GM21367 (cell line): ENCODE measurements around the gene MADD.
A peak's percentile ranks its signal among the peaks of the same experiment; 100 is the strongest.

Experiments
- ATAC-seq: cut with Tn5 transposase; IDR thresholded peaks from one replicate; pipeline ENCODE4 v1.9.1; 2021; ENCODE audit not compliant: unreplicated experiment

The MADD gene

DNA sequence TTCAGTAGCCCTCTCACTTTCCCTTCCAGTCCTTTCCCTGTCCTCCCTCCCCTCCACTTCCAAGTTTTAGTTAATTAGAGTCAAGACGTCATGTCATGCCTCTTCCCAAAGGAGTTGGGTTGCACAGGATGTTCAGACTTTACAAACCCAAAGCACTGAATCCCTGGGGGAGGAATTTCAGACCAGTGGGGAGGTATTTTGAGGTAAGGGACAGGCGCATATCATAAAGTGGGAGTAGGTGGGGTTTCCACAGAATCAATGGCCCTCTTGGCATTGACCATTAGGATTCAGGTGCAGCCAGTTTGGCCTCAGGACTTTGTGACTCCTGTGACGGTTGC, 20.6 kb upstream of the MADD start:
- ATAC-seq, result no peak

DNA sequence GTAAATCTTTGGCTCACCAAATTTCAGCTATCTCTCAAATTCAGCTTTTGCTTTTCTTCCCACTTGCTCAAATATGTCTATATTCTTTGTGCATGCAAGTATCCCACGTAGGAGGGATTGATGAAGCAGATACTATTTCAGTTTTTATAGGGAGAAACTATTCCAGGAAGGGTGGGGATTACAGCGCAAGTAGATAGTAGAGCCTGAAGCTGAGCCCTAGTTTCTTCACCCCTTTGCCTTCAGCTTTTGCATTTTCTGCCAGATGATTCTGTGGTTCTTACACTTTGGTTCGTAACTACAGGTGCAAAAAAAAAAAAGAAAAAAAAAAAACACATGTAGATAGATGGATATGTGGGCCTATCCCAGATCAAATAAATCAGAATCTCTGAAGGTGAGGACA, 18.2 kb upstream of the MADD start:
- ATAC-seq, result no peak

DNA sequence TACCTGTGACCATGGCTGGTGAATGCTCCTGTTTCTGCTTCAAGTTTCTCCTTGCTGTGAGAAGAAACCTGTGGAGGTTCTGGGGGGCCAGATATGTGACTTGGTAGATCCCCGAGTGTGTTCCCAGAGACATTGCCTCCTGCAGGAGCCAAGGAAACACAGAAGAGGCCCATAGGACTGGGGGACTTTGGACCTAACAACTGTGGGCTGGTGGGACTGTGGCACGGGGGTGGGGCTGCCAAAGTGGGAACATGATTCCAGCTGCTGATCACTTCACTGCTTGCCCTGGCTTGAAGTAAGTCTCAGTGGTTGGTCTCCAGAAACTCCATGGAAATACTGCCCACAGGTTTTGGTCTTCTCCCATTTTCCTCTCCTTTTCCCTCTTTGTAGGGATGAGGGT, 16.3 kb upstream of the MADD start:
- no peak for ATAC-seq

DNA sequence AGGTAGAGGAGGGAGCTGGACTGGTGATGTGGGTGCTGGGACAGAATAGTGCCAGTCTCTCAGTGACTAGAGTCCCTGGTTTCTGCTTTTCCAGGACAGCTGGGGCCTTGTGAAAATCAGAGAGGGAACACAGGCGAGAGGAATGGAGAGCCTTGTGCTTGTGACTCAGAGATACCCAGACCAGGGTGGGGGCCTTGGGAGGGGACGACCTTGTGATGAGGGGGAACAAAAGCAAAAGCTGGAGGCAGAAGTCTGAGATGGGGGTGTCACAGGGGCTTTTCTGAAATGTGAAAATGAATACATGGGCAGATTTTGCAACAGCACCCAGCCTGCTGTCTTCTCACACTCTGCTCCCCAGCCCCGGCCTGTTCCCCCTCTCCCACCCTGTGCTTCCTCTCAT, 15.5 kb upstream of the MADD start:
- no peak for ATAC-seq

DNA sequence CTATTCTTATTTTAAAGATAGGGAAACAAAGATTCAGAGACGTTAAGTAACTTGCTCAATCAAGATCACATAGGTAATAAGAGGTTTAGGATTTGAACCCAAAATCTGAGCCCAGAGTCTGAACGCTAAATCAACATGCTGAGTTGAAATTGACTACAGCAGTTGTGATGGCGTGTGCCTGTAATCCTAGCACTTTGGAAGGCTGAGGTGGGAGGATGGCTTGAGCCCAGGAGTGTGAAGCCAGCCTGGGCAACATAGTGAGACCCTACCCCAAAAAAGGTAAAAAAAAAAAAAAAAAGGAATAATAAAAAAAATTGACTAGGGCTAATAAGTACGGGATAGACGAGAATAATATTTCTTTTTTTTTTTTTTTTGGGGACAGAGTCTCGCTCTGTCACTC, 13.6 kb upstream of the MADD start:
- ATAC-seq, result no peak

DNA sequence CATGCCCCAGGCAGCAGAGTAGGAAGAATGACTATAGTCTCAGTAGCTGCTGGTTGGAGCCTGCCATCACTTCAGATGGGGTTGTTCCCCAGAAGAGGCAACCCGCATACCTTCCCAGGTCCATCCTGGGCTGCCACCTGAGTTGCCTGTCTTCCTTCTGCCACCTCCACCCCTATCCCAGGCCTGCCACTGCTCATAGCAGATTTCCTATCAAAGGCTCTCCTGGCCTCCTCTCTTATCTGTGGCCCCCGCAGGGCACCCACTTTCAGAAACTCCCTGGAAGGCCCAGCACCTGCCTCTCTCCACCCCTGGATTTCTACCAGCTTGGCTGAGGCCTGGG, 12.8 kb upstream of the MADD start:
- no peak for ATAC-seq

DNA sequence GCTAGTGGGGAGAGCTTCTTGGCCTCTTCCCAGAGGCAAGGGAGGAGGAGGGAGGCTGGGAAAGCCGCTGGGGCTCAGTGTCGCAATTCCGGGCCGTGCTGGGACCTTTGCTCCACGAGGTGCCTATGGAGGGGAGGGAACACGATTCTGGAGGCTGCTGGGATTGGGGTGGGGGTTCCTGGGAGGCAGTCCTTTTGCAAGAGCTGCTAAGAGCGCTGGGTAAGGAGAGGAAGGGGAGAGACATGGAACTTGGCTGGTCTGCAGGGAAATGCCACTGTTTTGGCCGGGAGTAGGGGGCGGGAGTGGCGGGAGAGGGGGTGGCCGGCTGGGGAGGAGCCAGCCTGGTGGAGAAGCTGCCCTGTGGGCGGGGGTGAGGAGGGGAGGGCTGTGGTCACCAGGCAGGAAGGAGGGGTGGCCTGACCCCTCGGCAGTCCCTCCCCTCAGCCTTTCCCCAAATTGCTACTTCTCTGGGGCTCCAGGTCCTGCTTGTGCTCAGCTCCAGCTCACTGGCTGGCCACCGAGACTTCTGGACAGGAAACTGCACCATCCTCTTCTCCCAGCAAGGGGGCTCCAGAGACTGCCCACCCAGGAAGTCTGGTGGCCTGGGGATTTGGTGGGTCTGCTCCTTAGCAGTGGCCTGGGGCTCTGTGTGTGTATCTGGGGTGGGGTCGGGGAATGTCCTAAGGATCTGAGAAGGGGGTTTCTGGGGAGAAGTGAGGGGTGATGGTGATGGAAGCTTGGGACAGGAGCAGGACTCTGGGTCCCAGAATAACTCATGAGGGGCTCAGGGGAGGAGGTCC, 12.2 kb upstream of the MADD start, which contains the start of gene NR1H3:
TSS of gene NR1H3 (plus strand) at position 480 of the 800 bp plus-strand sequence. CDS start 1,221 bp downstream, outside the sequence.
- ATAC-seq, result no peak

DNA sequence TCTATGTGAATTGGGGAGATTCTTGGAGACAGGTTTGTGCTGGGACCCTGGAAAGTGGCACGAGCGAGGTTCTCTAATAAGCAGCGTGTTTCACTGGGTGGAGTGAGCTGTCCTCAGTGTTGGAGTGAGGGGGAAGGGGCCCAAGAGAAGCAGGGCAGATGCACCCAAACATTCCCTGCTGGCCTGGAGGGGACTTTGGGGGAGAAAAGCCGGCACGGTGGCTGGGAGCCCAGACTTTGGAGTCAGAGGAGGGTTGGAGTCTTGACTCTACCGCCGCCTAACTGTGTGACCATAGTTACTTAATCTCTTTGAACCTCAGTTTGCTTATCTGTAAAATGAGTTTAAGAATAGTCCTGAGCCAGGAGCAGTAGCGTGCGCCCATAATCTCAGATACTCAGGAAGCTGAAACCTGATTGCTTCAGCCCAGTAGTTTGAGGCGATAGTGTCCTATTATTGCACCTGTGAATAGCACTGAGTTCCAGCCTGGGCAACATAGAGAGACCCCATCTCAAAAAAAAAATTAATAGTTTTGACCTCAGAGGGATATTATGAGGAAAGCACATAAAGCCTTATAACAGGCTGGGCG, 11.5 kb upstream of the MADD start:
- no peak for ATAC-seq

DNA sequence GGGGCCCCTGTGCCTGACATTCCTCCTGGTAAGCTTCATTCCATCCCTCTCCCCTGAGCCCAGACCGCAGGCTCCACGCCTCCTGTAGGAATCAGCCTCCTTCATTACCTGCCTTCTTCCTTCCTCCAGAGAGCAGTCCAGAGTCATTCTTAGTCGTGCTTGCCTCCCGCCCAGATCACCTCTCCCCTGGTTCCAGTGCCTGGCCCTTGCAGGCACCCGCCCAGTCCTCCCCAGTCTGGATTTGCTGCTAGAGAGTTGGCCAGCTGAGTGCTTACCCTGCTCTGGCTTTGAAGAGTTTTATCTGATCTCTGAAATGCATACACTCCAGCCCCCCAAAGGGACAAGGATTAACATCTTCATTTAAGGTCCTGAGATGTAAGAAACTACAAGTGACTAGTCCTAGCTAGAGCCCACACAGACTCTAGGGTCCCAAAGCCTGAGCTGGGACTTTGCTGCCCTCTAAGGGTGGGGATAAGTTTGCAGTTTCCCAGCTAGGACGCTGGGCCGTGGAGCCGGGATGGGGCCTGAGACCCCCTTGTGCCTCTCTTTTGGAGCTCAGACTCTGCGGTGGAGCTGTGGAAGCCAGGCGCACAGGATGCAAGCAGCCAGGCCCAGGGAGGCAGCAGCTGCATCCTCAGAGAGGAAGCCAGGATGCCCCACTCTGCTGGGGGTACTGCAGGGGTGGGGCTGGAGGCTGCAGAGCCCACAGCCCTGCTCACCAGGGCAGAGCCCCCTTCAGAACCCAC, 10.5 kb upstream of the MADD start:
- ATAC-seq, result peak; percentile 65

DNA sequence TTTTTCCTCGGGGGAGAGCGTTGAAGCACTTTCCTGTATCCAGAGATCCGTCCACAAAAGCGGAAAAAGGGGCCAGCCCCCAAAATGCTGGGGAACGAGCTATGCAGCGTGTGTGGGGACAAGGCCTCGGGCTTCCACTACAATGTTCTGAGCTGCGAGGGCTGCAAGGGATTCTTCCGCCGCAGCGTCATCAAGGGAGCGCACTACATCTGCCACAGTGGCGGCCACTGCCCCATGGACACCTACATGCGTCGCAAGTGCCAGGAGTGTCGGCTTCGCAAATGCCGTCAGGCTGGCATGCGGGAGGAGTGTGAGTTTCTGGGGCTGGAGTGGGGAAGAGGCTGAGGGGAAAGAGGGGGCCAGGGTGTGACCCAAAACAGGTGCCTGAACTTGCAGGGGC, 9.6 kb upstream of the MADD start:
- ATAC-seq, result no peak

DNA sequence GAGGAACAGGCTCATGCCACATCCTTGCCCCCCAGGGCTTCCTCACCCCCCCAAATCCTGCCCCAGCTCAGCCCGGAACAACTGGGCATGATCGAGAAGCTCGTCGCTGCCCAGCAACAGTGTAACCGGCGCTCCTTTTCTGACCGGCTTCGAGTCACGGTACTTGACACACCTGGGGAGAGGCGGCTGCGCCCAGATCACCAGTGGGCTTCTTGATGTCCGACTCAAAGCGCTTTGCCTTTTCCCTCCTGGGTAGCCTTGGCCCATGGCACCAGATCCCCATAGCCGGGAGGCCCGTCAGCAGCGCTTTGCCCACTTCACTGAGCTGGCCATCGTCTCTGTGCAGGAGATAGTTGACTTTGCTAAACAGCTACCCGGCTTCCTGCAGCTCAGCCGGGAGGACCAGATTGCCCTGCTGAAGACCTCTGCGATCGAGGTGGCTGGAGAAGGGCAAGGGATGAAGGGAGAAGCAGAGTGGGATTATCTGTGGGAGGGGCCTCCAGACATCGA, 8.6 kb upstream of the MADD start:
- ATAC-seq, result no peak

DNA sequence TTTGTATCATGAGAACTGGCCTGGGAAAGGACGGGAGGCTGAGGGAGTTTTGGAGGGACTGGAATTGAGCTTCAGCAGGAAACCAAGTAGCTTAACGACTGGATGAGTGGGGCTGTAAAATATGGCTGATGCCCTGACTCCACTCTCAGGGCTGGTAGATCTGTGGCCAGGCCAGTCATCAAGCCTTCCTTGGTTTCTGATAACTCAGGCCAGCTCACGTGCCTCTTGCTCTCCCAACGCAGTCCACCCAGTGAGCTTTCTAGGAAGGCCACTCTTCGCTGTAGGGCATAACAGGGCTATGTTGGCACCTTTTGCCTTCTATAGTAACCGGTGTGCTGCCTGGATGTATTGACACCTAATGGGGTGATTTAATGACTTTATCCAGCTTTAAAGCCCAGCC, 5.8 kb upstream of the MADD start:
- no peak for ATAC-seq

DNA sequence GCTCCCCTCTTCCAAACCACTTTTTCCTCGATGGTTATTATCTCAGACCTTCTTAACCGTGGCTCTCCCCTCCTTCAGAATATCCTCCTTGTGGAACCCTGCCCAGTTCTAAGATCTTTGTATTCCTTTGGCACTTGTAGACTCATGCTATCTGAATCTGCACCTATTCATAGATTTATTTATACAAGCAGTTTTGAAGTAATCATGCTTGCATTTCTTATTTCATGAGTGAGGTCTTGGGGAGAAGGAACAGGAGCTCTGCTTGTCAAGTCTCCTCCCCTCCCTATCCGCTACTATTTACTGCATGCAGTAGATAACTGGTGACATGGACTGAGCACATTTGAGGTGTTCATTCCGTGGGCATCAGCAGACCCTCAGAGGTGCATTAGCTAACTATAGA, 5.4 kb upstream of the MADD start:
- no peak for ATAC-seq

DNA sequence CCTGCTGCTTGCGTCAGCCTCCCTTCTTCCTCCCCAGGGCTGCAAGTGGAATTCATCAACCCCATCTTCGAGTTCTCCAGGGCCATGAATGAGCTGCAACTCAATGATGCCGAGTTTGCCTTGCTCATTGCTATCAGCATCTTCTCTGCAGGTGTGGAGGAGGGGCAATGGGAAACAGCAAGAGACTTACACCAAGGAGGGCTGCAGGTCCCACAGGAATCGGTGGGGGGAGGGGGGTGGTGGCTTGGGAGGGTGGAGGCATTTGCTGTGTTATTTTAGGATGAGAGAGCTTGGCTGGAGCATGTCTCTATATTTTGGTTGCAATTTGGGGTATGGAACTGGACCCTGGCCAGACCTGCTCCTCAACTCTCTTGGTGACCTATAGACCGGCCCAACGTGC, 2.1 kb upstream of the MADD start:
- no peak for ATAC-seq

DNA sequence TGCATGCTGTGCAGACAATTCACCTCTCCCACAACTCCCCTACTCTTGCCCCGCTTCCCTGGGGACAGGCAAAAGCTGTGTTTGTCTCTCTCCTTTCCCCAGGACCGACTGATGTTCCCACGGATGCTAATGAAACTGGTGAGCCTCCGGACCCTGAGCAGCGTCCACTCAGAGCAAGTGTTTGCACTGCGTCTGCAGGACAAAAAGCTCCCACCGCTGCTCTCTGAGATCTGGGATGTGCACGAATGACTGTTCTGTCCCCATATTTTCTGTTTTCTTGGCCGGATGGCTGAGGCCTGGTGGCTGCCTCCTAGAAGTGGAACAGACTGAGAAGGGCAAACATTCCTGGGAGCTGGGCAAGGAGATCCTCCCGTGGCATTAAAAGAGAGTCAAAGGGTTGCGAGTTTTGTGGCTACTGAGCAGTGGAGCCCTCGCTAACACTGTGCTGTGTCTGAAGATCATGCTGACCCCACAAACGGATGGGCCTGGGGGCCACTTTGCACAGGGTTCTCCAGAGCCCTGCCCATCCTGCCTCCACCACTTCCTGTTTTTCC, 1.4 kb upstream of the MADD start:
- ATAC-seq, result no peak

DNA sequence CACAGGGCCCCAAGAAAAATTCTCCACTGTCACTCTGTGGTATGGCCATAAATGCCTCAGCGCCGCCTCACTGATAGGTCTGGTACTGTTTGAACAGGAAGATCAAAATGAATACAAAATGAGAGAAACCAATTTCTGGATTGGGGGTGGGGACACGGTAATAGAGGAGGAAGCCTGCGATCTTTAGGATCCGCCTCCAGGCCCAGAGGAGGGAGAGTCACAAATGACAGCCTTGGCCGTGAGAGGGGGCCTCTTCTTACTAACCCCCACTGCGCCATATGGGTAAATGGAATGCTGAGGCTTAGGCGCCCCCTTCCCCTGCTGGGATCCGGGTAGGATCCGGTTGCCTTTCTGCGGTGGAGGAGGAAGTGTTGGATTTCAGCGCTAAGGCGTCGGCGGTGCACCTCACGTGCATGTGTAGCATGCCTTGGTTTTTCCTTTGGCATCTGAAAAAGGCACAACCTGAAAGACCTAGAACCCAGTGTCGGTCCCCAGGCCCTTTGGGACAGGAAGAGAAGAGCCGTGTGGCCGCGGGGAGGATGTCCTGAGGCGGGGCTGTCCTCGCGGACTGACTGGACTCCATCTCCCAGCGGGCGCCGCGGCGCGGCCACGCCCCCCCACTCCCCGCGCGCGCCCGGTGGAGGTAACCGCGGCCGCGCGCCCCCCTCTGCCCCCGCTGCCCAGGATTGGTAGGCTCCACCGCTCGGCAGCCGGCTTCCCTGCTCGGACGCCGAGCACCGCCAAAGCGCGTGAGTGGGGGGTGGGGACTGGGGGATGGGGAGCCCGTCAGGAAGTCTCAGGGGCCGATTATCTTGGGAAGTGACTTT, 718 bp upstream of the MADD start:
- peak; percentile 28 for ATAC-seq

DNA sequence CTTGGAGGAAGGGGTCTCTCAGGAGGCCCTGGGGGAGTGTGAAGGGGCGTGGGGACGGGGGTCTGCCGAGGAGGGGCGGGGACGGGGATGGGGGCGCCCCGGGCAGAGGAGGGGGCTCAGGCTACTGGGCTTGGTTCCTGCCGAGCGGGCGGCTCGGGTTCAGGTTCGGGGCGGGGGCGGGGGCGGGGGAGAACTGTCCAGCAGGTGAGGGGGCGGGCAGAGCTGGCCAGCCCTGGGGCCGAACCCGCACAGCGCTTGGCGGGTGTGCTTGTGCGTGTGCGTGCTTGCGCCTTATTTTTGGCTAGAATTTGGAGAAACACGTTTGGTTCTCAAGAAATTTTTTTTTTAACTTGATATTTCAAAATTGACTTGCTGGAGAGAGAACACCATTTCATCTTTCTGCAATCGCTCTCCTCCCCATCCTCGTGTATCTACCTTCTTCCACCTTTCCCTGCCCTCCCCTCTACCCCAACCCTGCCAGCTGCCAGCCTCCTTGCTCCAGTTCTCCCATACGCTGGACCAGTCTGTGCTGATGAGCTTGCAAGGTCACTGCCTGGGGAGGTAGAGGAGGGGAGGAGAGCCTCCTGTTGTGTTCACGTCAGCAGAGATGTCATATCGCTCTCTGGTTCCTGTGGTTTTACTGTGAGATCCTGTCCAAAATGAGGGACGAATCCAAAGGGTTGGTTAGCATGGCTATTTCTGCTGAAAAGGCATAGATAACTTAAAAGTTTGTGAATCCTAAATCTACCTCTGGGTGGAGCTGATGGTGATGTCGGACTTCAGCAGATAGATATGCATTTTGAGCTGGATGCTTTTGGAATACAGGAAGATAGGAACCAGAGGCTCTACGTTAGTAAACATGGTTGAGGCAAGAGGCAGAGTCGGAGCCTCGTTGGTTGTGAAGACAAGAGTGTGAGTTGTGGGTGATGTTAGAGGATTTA, 668 bp downstream of the MADD start:
- ATAC-seq, result no peak

DNA sequence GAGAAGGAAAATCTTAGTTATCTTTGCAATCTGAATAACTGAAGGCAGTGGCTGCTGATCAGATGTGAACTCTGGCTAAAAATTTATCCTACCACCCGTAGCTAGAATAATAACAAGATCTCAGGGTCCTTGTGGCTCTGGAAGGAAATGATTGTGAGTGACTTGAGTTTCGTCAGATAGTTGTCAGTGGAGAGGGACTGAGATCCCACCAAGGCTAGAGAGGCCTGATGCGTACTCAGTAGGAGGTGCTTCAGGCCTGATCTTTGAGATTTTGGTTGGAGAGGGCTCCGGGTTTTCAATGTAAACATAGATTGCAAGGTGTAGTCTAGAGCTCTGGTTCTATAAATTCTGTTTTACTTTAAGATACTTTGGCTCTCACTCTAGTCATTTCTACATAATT, 1.4 kb downstream of the MADD start:
- no peak for ATAC-seq

DNA sequence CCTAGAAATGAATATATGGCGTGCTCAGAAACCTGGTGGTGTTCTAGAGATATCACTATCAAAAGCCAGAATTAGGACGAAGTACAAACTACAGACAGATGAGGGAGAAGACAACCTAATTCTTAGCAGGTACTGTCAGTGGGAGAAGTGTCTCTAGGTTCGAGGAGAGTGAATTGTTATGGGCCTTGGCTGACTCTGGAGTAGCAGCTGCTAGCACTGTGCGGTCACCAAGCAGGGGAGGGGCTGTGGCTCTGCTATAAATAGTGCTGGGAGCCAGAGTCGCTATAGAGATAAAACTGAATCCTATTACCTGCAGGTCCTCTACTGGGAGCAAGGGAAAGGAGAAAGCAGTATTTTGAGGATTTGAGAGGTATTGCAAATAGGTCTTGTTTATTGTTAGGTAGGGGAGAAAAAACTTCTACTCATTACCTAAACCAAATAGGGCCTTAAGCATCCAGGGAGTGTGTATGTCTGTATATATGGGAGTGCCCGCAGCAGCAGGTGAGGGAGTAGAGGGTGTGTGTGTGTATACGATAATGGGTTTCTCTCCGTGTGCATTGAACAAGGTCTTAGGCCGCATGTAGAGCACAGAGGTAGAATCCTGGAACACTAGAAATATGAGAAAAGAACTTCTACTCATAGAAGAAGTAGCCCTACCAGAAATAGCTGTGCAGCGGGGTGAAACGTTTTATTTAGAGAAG, 2.2 kb downstream of the MADD start:
- no peak for ATAC-seq
